Non-pigmented ciliary epithelial cell (primary cell): ENCODE results near the gene FITM1.

ENCODE experiments used
- DNase-seq: peaks from one replicate; pipeline ENCODE4 v3.0.0-alpha.2; 2010; ENCODE audit warnings: low read depth

The FITM1 gene

DNA sequence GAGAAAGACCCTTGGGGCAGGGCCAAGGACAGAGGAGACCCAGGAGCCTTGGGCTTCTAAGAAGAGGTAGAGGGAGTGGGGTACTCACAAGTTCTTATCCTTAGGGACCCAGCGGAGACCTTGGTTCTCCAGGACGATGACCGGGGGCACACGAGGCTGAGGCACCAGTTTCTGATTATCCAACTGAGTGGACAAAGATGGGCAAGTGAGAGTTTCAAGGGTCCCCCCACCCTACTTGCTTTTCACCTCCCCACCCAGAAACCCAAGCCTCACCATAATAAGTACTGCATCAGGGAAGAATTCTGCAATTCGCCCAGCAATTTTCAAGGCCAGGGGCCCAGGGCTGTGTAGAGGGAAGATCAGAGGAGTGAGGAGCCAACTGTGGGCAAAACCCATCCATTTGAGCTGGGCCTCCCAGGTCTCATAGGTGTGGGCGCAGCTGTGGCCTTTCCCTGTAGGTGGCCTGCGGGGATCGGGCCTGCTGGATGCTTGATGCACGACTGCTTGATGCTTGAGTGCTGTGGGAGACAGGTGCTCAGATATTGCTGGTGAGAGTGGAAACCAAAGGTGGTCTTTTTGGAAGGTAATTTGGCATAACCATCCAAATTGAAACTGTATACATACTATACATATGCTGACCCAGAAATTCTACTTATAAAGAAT lies 8.9 kb downstream of the FITM1 start:
- no peak for DNase-seq

DNA sequence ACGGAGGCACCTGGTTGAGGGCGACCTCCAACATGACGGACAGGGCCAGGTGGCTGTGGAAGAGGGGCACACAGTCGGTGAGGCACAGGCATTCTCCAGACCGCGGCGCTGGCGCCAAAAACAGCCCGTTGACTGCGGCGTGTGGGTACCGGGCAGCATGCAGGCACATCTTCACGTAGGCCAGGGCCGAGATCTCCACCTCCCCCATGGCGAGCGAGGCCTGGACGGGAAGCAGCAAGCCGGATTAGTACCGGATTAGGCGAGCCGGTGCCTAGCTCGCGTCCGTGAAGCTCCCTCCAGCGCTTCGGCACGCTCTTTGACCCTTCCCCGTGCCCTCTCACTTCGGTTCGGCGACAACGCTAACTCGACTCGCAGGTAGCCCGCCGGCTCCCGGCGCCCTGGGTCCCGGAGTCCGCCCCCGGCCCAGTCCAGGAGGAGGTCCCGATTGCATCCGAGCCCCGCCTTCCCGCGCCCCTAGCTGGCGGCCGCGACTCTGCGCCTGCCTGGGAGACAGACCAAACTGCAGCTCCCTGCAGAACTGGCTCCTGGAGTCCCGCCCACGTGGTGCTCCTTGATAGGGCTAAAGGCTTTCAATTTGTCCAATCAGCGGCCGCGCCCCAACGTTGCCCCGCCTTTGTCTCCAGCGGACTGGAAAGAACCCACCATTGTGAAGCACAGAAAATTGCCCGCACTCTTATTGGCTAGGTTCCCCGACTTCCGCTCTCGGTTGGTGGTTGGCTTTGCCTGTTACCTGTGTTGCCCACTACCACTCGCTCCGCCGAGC lies 10.8 kb downstream of the FITM1 start, which contains the start of gene EMC9:
Gene EMC9, minus strand, starts transcription at position 495 of the 784 bp plus-strand sequence. Its CDS starts 287 bp downstream, at position 208.
- peak; percentile 98 for DNase-seq

DNA sequence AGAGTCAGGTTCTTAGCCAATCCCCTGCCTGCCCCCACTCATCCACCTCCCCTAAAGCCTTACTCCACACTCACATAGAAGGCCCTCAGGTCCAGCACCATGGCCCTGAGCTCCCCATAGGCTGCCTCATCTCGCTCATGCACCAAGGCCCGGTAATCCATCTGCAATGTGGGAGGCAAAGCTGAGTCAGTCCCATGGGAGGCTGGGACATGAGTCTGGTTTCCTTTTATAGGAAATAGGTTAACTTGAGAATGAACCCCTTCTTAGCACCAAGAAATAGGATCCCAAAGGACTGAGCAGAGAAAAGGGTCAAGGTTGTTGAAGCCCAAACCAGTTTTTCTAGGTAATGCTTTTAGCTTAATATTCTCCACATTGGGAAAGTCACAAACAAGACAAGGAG lies 13.1 kb downstream of the FITM1 start:
- no peak for DNase-seq

DNA sequence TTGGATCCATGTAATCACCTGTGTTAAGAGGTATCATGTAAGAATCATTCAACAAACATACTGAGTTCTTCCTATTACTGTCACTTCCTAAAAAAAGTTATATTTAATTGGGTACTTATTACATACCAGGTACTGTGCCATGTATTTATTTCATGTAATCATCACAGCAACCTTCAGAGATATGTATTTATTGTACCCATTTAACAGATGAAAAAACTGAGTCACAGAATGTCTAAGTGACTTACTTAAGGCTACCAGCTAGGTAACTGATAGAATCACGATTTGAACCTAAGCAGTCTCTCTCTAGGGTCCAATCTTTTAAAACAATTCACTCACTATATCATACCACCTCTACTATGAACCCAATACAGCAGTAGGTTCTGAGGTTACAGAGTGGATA lies 14.0 kb downstream of the FITM1 start:
- no peak for DNase-seq

DNA sequence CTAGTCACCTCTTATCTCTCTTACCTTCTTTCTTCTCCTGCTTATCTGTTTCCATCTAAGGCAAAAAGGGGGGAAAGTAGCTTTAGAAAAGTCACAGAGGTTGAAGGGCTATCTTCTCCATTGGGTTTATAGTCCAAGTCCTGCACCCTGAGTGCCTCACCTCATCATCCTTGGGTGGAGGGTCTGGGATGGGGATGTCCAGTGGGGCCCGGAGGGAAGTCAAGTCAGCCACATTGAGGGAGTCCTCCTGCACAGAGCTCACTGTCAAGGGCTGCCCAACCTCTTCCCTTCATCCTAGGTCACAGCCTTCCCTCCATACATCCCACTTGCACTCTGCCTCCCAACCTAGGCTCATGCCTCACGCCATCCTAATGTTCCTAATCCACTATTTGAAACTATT lies 14.8 kb downstream of the FITM1 start:
- no peak for DNase-seq

DNA sequence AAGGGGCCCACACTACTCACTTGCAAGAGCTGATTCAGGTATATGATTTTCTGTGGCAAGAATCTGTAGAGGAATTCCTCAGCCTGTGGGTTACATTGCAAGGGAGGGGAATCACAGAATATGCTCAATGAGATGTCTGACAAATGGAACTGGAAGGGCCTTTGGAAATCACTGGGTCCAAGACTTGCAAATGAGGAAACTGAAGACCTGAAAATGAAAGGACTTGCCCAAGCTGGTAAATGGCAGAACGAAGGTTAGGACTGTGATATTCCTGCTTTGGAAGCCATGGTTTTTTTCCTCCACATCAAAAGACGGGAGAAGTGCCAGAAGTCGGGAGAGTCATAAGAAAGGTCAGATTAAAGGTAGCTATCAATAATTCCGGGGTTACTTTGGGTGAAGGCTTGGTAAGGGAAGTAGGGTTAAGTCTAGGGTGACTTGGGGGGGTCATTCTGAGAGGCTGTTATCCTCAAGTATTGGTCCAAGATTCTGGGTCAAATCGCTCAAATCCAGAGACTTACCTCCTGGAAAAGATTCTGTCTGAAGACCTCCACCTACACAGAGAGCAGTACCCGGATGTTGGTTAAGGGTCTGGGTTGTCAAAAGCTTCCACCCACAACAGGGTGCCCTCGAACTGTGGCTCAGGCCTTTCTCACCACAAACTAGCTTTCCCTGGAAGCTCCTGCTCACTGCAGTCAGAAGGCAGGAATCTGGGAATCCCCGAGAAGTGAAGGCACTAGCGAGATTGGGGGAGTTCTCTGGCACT lies 15.4 kb downstream of the FITM1 start:
- DNase-seq: peak; percentile 36

DNA sequence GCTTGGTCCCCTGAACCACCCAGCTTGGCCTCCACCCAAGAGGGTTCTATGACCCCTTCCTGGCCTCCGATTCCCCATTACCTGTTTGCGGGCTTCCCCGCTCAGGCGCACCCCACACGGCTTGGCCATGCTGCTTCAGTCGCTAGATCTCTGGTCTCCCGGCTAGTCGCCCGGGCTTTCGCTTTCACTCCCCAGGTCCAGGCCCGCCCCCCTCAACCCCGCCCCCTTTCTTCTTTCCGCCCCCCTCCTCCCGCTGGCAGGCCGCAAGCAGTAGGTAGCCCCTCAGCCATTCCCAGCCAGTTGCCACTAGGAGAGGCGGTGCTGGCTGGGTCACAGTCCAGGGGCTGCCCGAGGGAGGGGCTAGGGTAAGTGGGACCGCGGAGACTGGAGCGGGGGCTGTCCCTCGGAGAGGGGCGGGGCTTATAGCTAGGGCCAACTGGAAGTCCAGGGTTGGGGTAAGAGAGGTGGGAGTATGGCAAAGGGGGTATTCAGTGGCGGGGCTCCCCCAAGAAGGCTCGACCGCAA lies 16.1 kb downstream of the FITM1 start, which contains the start of gene PSME2:
Gene PSME2, minus strand, starts transcription at position 158 of the 525 bp plus-strand sequence. Its CDS starts 29 bp downstream, at position 129.
- DNase-seq: peak; percentile 83

DNA sequence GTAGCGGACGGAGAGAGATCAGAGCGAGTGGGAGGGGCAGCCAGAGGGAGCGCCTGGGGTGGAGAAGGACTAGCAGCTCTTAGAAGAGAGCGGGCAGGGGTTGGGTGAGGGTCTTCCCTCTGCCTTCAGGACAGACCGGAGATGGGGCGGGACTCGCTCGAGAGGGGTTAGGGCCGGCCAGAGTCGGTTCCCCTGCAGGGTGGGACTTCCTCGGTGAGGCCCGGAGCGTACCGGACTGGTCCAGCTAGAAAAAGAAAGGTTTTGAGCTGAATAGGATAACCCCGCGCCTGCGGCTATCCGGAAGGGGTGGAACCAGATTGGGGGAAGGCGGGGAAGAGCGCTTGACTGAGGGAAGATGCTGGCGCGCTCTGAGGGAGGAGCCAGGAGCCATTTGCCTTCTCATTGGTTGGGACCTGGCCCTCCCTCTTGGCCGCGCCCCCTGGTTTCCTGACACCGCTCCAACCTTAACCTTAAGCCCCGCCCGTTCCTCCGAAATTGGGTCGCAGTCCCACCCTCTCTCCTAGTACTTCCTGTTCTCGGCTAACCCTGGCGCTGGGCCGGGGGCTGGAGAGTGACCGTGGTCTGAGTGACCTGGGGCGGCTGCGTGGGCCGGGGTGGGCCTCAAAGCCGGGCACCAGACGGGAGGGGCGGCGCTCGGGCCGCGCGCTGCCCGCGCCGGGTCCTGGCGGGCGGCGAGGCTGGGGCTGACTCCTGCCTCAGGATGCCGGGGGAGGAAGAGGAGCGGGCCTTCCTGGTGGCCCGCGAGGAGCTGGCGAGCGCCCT lies 16.7 kb downstream of the FITM1 start, which contains the start of gene RNF31:
Gene RNF31, plus strand, starts transcription at position 521 of the 783 bp plus-strand sequence. Its CDS starts 201 bp downstream, at position 722.
- DNase-seq: peak; percentile 95

DNA sequence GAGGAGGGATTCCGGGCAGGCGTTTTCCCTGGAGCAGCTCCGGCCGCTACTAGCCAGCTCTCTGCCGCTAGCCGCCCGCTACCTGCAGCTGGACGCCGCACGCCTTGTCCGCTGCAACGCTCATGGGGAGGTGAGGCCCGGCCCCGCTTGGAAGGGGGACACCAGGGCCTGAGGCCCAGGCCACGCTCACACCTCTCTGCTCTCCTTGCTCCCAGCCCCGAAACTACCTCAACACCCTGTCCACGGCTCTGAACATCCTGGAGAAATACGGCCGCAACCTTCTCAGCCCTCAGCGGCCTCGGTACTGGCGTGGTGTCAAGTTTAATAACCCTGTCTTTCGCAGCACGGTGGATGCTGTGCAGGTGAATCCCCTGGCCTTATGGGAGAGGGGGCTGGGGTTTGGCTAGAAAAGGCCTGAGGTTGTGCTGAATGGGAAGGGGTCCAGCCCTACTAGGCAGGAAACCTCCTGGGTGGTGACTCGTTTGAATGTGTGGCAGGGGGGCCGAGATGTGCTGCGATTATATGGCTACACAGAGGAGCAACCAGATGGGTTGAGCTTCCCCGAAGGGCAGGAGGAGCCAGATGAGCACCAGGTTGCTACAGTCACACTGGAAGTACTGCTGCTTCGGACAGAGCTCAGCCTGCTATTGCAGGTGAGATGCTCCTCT lies 17.4 kb downstream of the FITM1 start:
- no peak for DNase-seq

DNA sequence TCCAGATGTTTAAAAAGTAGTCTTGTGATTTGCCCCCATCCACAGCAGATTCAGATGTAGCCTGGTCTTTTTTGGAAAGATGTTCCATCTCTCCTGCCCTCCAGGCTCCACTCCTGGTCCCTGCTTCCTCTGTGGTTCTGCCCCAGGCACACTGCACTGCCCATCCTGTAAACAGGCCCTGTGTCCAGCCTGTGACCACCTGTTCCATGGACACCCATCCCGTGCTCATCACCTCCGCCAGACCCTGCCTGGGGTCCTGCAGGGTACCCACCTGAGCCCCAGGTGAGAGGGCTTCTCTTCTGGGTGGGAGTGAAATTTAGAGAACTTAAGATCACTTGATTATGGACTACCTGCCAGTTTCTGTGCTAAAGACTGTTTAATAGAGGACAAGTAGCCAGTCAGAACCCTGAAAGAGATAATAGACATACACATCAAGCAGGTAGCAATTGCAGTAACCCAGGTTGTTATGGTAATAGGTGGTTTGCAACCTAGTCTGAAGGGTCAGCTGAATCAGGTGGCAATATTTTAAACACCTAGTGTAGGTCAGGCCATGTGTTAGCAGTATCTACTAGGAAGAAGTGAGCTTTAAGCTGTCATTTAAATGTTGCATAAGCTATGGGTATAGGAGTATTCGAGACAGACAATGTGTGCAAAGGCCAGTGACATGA lies 19.0 kb downstream of the FITM1 start:
- no peak for DNase-seq

DNA sequence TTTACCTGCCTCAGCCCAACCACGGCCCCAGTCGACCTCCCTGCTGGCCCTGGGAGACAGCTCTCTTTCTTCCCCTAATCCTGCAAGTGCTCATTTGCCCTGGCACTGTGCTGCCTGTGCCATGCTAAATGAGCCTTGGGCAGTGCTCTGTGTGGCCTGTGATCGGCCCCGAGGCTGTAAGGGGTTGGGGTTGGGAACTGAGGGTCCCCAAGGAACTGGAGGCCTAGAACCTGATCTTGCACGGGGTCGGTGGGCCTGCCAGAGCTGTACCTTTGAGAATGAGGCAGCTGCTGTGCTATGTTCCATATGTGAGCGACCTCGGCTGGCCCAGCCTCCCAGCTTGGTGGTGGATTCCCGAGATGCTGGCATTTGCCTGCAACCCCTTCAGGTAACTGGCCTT lies 19.6 kb downstream of the FITM1 start:
- DNase-seq: no peak

DNA sequence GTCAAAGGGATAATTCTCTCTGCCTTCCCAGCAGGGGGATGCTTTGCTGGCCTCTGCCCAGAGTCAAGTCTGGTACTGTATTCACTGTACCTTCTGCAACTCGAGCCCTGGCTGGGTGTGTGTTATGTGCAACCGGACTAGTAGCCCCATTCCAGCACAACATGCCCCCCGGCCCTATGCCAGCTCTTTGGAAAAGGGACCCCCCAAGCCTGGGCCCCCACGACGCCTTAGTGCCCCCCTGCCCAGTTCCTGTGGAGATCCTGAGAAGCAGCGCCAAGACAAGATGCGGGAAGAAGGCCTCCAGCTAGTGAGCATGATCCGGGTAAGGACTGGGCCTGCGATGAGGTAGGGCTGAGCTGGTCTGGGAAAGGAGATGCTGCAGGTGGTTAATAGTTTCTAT lies 20.1 kb downstream of the FITM1 start:
- no peak for DNase-seq

DNA sequence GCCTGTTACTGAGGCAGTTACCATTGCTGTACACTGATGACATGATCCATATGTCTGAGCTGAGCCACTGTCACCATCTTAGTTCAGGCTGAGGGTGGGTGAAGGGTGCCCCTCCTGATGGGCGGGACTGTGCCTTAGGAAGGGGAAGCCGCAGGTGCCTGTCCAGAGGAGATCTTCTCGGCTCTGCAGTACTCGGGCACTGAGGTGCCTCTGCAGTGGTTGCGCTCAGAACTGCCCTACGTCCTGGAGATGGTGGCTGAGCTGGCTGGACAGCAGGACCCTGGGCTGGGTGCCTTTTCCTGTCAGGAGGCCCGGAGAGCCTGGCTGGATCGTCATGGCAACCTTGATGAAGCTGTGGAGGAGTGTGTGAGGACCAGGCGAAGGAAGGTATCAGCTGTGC lies 20.5 kb downstream of the FITM1 start:
- no peak for DNase-seq

DNA sequence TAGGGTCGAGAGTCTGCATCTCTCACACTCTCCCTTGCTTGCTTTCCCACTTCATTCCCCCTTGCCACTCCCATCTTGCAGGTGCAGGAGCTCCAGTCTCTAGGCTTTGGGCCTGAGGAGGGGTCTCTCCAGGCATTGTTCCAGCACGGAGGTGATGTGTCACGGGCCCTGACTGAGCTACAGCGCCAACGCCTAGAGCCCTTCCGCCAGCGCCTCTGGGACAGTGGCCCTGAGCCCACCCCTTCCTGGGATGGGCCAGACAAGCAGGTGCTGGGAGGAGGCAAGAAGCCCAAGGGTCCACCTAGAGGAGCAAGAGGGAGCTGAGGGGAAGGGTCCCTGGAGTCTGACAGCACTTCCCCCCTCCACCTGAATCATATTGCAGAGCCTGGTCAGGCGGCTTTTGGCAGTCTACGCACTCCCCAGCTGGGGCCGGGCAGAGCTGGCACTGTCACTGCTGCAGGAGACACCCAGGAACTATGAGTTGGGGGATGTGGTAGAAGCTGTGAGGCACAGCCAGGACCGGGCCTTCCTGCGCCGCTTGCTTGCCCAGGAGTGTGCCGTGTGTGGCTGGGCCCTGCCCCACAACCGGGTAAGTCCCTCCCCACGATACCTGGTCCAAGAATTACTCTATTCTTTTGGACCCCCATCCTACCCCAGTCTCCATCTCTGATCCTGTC lies 21.1 kb downstream of the FITM1 start:
- DNase-seq: no peak

DNA sequence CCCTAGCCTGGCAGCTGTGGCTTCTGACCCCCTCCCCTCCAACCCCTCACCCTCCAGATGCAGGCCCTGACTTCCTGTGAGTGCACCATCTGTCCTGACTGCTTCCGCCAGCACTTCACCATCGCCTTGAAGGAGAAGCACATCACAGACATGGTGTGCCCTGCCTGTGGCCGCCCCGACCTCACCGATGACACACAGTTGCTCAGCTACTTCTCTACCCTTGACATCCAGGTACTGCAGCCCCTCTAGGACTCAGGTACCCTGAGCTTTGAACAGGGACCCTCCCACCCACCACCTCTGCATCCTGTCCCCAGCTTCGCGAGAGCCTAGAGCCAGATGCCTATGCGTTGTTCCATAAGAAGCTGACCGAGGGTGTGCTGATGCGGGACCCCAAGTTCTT lies 24.6 kb downstream of the FITM1 start:
- DNase-seq: no peak

DNA sequence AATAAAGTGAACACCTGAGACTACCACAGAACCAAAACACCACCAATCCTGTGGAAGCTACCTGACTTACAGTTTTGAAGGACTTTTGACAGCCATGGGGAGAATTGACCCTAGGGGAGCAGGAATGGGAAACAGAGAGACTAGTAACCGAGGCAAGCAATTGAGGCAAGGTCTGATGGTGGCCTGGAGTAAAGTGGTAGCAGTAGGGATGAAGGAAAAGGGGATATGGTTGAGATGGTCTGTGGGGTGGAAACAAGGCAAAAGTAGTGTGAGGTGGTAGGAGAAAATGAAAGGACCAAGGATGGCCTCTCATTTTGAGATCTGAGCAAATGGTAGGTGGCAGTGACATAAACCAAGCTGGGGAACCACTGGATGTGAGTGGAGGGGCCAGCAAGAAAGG lies 26.4 kb downstream of the FITM1 start:
- DNase-seq: no peak

DNA sequence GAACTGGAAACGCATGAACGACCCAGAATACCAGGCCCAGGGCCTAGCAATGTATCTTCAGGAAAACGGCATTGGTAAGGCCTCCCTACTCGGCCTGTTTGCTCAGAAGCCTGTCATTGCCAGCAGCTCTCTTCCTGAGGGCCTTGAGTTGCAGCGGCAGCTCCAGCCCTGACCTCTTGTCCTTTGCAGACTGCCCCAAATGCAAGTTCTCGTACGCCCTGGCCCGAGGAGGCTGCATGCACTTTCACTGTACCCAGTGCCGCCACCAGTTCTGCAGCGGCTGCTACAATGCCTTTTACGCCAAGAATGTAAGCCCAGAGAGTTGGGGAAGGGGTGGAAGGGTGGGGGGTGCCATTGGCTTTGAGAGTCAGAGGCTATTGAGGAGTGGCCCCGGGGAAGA lies 26.9 kb downstream of the FITM1 start:
- DNase-seq: no peak

DNA sequence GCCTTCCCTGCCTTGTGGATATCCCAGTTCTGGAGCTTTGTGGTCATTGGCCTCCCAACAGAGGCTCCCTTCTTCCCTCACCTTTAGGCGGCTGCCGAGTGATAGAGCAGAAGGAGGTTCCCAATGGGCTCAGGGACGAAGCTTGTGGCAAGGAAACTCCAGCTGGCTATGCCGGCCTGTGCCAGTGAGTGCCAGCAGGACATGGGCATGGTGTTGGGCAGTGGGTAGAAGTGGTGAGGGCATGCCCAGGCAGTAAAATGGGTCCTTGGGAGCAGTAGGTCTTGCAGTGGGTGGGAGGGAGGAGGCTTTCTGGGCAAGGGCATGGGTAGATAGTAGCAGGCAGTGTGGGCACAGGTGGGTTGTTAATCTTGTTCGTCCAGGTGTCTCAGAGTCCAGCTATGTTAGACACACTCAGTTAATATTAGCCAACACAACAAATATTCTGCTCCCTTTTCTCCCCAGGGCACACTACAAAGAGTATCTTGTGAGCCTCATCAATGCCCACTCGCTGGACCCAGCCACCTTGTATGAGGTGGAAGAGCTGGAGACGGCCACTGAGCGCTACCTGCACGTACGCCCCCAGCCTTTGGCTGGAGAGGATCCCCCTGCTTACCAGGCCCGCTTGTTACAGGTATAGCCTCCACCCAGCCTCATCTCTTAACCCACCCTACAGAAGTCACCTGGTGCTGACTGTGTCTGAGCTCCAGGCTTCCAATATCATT lies 29.5 kb downstream of the FITM1 start:
- DNase-seq: no peak

DNA sequence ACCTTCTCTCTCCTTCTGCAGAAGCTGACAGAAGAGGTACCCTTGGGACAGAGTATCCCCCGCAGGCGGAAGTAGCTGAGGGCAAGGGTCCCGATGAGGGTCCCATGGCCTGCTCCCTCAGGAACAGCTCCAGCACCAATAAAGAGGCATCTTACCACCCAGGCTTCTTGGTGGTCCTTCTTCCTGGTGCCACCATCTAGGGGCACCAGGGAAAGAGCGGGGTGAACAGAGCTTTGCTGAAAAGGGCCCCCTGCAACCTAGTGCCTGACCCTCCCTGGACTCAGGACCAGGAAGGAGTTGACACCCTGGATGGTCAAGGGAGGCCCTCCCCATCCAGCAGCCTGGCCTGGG lies 30.0 kb downstream of the FITM1 start:
- DNase-seq: no peak
